ENCODE measurements around the gene DPF3.

DPF3 gene

GRCh38 chr14:72679141-72679535 lies 214.8 kb downstream of the DPF3 start:
- no peak overlapping the region for H2AFZ ChIP-seq (ENCODE audit: low read depth, low read length, severe bottlenecking)
- H3K4me3 ChIP-seq (ENCODE audit: insufficient read depth, low read length, poor library complexity, severe bottlenecking) = no peak overlapping the region
- no peaks in the 10 kb centered on the region for H3K79me2 ChIP-seq (ENCODE audit: insufficient read depth, low read length)
- no peaks in the 10 kb centered on the region for H3K9me2 ChIP-seq (replicated peaks; ENCODE audit: insufficient read depth, low read length)
- H3K9ac ChIP-seq (ENCODE audit: low read length) = no peak overlapping the region
- H3K27ac ChIP-seq (ENCODE audit: low read depth, low read length) = no peak overlapping the region
- TF ChIP-seq EZH2phosphoT487 (conservative IDR thresholded peaks at IDR 0.05; ENCODE audit: low read length) = no peak
- TF ChIP-seq CTCF (IDR thresholded peaks at IDR 0.05; ENCODE audit: insufficient read depth, low read length, poor library complexity, severe bottlenecking) = no peak
- H3F3A ChIP-seq (ENCODE audit: insufficient read depth) = no peaks in the 10 kb centered on the region
- no peaks in the 10 kb centered on the region for H3K9me3 ChIP-seq (ENCODE audit: insufficient read depth, low read length)
- no peaks in the 10 kb centered on the region for H4K20me1 ChIP-seq (ENCODE audit: low read depth, low read length)
- no peaks in the 10 kb centered on the region for H3K27me3 ChIP-seq (ENCODE audit: low read length)
- H3K4me2 ChIP-seq (ENCODE audit: low read depth, low read length, poor library complexity, severe bottlenecking) = no peak overlapping the region
- H3K36me3 ChIP-seq (ENCODE audit: low read length) = no peaks in the 10 kb centered on the region

- H3K27ac ChIP-seq (ENCODE audit: low read depth, low read length) = no peak overlapping the region
- H3K79me2 ChIP-seq (ENCODE audit: insufficient read depth, low read length) = no peaks in the 10 kb centered on the region
- H3K4me3 ChIP-seq (ENCODE audit: insufficient read depth, low read length, poor library complexity, severe bottlenecking) = no peak overlapping the region
- TF ChIP-seq CTCF (IDR thresholded peaks at IDR 0.05; ENCODE audit: insufficient read depth, low read length, poor library complexity, severe bottlenecking) (no peak), EZH2phosphoT487 (conservative IDR thresholded peaks at IDR 0.05; ENCODE audit: low read length) (no peak)
- no peaks in the 10 kb centered on the region for H3K9me3 ChIP-seq (ENCODE audit: insufficient read depth, low read length)
- H3F3A ChIP-seq (ENCODE audit: insufficient read depth) = no peaks in the 10 kb centered on the region
- H3K9ac ChIP-seq (ENCODE audit: low read length) = no peak overlapping the region
- H3K36me3 ChIP-seq (ENCODE audit: low read length) = no peaks in the 10 kb centered on the region
- H3K27me3 ChIP-seq (ENCODE audit: low read length) = no peaks in the 10 kb centered on the region
- H2AFZ ChIP-seq (ENCODE audit: low read depth, low read length, severe bottlenecking) = no peak overlapping the region
- no peaks in the 10 kb centered on the region for H3K9me2 ChIP-seq (replicated peaks; ENCODE audit: insufficient read depth, low read length)
- H4K20me1 ChIP-seq (ENCODE audit: low read depth, low read length) = no peaks in the 10 kb centered on the region
- H3K4me2 ChIP-seq (ENCODE audit: low read depth, low read length, poor library complexity, severe bottlenecking) = no peak overlapping the region
Observed at GRCh38 chr14:72678356-72678755, 215.5 kb downstream of the DPF3 start.

GRCh38 chr14:72677664-72678063 lies 216.2 kb downstream of the DPF3 start:
- Histone ChIP-seq H3K27ac (ENCODE audit: low read depth, low read length) (no peak overlapping the region), H3K79me2 (ENCODE audit: insufficient read depth, low read length) (no peaks in the 10 kb centered on the region)
- TF ChIP-seq EZH2phosphoT487 (conservative IDR thresholded peaks at IDR 0.05; ENCODE audit: low read length) = no peak
- no peak for TF ChIP-seq CTCF (IDR thresholded peaks at IDR 0.05; ENCODE audit: insufficient read depth, low read length, poor library complexity, severe bottlenecking)

More at GRCh38 chr14:72677664-72678063, 216.2 kb downstream of the DPF3 start:
- Histone ChIP-seq H3K9me3 (ENCODE audit: insufficient read depth, low read length) (no peaks in the 10 kb centered on the region), H3K36me3 (ENCODE audit: low read length) (no peaks in the 10 kb centered on the region), H3K4me3 (ENCODE audit: insufficient read depth, low read length, poor library complexity, severe bottlenecking) (no peak overlapping the region), H2AFZ (ENCODE audit: low read depth, low read length, severe bottlenecking) (no peak overlapping the region), H3F3A (ENCODE audit: insufficient read depth) (no peaks in the 10 kb centered on the region), H3K9ac (ENCODE audit: low read length) (no peak overlapping the region), H3K4me2 (ENCODE audit: low read depth, low read length, poor library complexity, severe bottlenecking) (no peak overlapping the region), H3K9me2 (replicated peaks; ENCODE audit: insufficient read depth, low read length) (no peaks in the 10 kb centered on the region), H3K27me3 (ENCODE audit: low read length) (no peaks in the 10 kb centered on the region), H4K20me1 (ENCODE audit: low read depth, low read length) (no peaks in the 10 kb centered on the region)
